C1 segment of cervical spinal cord (tissue), 14 donors: ENCODE measurements around the gene SLC35F4.
"Not testable (repeated sequence)": the region's sequence is repeated elsewhere in the genome, so short reads cannot be mapped to it uniquely, and the experiment has no call there.

Source experiments
- DNase-seq, 14 donors: peaks; one replicate each; lab custom pipeline; 2025; lab: John Stamatoyannopoulos, UW

The SLC35F4 gene

DNA sequence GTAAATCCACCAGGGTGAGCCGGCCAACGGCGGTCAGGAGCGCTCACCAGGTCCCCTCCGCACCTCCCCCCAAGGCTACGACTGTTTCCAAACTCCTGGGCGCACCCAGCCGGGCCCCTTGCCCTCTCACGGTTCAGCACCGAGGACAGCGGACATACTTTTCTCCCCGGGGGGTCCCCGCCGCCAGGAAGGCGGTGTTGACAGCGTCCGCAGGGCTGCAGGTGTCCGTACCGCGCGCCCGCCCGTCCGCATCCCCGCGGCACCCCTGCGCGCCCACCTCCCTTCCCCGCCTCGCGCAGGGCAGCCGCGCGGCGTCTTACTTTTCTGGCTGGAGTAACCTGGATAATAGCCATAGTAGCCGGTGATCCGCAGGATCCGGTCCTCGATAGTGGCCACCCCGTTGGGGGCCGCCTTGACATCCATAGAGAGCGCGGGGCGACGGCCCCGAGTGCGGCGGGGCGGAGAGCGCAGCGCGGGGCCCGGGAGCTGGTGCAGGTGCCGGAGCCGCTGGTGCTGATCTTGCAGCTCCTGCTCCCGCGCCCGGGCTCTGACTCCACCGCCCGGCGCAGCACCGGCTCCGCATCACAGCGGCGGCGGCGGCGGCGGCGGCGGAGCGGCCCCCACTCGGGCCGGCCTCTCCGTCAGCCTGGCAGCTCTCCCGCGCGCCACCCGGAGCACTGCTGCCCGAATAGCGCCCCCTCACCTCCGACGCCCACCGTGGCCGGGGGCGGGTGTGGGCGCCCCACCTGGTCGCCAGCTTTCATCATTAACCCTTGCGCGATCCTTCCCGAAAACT lies at the start of gene SLC35F4:
Gene SLC35F4 (minus strand): TSS at position 690 of the 796 bp plus-strand sequence.
- peak in 1 of 14 donors; percentile 66 for DNase-seq

DNA sequence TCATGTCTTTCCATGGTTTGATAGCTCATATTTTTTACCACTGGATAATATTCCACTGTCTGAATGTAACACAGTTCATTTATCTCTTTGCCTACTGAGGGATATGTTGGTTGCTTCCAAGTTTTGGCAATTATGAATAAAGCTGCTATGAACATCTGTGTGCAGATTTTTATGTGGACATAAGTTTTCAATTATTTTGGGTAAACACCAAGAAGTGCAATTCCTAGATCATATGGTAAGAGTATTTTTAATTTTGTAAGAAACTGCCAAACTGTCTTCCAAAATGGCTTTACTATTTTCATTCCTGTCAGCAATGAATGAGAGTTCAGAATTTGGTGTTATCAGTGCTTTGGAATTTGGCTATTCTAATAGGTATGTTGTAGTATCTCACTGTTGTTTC lies 43.7 kb upstream of the SLC35F4 start:
- DNase-seq: no peak

DNA sequence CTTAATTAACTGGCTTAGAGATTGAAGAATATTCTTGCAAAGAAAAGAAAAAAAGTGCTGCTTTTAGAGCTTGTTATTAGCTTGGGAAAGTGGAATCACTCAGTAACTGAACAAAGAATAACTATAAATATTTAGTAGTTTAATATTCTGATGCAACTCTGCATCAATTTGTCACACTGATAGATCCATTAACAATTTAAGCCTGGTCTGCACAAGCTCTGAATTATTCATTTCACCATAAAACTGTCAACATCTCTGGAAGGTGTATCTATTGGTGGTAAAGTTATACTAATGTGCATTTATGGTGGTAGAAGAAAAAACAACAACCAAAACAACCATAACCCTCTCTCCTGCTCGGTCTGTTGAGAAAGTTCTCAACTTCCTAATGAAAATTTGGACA lies 38.1 kb upstream of the SLC35F4 start:
- DNase-seq: no peak

DNA sequence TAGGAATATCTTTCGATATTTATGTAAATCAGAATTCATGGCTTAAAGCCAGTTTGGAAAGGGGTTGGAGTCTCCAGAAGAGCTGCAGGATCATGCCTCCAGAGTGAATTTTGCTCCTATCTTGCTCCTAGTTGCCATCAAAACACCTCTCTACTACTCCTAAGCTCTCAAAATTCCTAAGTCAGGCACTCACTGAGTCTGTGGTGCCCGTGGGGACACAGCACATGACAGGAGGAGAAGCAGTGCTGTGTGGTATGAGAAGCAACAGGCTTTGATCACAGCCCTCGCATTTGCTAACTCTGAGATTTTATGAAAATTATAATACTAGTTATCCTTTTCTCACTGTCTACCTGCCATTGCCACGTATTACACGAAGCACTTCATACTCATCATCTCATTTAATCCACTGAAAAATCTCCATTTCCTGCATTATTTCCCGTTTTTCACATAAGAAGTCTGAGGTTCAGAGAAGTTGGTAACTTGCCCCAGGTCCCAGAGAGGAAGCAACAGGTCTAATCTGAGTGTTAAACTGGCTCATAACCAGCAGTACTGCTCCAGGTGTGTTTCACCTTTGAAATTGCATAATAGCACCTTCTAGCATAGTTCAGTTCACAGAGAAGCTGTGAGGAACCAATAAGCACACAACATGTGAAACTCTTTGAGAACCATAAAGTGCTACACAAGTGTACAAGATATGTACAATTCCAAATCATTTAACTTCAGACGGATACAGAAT lies 33.1 kb upstream of the SLC35F4 start:
- no peak for DNase-seq

DNA sequence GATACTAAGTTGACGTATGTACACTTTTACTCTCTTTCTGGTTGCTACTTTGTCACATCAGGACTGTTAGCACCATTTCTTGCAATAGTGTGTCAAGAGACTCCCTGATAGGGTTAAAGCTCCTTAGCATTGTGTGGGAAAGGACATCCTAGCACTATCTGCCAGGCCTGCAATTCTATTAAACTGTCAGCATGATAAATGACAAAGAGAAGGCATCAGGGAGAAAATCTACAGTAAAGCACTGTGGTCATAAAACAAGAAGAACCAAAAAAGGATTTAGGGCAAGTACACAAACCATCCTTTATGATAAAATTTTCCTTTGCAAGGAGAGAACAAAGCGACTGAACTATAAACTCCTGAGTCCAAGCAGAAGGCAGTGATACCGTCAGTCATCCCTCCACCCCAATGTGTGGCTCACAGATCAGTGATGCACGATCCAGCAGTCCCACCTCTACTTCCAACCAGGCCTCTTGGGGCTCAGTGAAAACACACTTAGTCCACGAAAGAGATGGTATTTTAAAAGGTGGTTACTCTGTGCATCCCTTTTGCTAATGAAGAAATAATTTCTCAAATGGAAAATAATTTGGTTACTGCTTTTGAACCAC lies 31.4 kb upstream of the SLC35F4 start:
- DNase-seq: no peak

DNA sequence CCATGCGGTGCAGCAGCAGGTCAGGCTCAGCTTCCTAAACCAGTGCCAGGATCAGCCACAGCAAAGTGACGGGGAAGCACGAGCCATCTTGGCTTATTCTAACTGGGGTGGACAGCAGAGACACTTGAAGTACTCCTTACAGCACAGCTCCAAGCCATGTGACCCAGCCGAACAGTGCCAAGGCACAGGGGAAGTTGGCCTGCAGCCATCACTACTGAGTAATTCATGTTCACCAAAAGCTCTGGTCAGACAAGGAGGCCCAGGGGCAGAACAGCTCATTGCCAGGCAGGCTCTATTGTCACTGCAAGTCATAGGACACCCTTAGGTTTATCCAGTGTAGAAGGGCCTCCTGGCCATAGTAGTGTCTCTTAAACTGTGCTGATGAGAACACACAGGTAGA lies 23.4 kb upstream of the SLC35F4 start:
- peak in 10 of 14 donors; percentile 13 to 99 (median 47) for DNase-seq

DNA sequence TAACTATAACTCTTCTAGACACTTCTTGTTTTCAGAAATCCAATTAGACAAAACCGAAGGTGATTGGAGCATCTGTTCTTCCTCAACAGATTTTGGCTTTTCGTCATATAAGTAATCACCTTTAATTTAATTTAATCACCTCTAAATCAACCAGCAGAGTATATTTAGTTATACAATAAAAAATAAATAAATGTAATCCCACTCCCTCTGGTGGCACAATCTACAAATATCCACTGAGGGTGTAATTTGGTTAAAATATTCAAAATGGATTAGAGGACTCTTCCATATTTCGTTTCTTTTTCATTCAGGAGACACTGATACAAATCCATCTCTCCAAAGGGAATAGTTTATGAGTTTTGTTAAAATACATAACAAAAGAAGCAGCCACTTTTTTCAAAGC lies 18.3 kb upstream of the SLC35F4 start:
- DNase-seq: no peak

DNA sequence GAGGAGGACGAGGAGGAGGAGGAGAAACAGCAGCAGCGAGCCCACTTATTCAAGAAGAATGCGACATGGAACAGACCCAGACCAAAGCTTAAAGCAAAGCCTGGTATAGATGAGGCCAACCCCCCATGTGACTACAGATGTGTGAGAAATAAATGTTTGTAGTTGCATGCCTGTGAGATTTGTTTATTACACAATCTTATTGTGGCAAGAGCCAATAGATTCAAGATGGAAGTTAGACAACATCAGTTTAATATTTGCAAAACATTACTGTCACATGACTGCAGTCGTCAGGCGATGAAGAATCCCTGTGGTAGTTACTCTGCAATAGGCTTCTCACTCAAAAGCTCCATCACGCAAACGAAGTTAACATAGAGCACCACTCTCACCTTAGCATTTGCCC lies 17.2 kb upstream of the SLC35F4 start:
- DNase-seq: no peak

DNA sequence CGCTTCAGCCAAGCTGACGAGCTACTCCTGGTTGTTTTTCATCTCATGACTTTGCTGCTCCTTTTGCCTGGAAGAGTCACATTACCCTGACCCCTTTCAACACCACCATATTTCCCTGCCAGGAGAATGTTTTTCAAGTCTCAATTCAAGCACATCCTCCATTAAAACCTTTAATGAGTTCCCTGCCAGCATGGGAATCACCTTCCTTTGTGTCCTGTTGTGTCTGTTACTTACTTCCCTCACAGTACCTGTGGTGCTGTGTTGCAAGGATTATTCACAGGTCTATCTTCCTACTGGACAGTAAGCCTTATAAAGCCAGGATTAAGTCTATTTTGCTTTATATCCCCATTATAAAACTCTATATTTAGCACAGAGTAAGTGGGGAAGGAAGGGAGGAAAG lies 13.6 kb upstream of the SLC35F4 start:
- DNase-seq: no peak

DNA sequence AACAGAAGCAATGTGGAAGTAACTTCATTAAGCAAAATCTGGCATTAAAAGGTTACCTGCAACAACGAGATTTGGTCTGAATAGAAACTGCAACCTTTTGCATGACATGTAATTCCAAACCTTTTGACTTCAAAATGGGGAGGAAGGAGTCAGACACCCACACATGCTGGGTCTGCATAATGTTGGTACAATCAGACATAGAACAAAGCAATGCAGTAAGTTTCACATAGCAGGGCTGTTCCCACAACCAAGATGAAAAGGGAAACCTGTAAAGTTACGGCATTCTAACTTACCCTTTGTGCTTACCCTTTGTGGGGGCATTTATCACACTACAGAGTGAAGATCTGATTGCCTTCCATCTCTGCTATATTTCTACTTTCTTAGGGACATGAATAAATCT lies 10.1 kb upstream of the SLC35F4 start:
- no peak for DNase-seq

DNA sequence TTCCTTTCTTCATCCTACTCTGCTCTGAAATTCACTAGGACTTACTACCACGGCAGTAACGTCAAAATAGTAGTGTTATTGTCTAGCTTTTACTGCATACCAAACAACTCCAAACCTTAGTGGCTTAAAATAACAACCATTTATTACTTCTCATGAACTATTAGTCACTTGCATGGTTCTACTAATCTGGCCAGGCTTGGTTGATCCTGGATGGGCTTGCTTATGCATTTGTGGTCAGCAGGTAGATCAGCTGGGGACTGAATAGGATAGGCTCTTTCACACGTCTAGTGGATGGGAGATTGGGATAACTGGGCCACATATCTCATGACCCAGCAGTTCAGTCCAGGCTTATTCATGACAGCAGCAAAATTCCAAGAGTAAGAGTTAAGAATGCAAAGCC lies 9.4 kb upstream of the SLC35F4 start:
- DNase-seq: no peak

DNA sequence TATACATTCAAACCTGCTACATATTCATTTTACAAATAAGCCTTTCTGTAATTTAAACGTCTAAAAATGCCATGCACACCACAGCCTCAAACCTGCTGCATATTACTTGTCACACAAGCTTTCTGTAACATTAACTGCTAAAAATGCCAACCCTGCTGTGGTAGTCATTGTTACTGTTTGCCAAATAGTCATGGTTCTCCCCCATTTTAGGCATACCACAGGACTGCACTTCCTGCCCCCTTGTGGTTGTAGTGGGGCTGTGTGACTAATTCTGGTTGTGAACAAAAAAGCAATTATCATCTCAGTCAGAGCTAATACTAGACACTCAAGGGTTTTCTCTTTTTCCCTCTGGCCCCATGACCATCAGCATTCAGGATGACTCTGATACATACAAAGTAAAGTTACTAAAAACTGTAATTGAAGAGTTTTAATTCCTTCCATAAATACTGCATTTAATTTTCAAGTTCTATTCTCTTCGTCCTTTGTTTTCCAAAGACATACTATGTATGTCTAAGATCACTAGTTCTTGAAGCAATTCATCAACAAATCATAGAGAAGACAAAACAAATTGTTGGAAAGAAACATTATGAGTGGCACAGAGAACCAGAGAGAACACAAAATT lies 5.7 kb upstream of the SLC35F4 start:
- DNase-seq: peak in 1 of 14 donors; percentile 42

DNA sequence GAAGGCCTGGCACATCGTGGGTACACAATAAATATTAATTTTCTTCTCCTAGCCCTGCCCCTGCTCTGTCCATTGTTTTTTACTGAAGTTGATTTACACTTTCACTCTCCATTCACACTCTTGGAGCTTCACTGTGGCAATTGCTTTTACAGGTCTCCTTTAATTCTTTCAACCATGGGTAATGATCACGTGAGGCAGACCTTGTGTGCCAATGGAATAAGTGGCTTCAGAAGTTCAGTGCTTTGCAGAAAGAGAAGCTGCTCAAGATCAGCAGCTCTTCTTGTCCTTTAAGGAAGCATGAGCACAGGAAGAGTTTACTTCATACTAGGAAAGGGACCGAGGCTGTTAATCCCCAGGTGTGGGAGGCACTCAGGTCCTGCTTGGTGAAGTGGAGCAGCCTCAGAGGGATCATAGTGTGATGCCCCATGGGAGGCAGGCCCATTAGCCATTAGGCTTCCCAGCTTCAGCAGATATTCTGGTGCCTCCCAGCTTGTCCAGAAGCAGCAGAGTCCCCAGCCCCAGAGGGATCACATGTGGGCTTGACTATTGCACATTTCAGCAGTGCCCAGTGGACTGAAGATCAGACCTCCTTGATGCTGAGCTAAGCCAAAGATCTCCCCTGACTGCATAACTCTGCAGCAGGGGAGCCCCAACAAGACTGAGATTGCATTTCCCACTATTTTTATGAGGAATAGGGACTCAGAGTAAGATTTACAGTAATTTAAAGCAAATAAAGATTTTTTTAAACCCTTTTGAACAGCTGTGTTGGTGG lies 5.0 kb upstream of the SLC35F4 start:
- no peak for DNase-seq

DNA sequence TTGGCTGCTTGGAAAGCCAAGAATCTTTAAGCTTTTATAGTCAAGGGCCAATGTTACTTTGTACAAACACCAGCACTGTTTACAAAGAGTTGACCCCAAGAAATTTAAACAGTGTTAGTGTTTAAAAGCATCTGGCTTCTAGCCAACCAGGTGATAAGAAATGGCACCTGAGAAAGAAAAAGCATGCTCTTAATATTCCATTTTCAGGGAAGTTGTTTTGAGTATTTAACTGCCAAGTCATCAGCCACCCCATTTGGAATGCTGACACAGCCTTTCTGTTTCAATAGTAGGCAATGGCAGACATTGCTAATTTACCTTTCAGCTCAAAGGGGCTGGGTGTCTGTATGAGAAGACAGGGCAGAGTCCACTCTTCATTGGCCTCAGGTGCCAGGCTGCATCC lies 3.7 kb upstream of the SLC35F4 start:
- DNase-seq: no peak

DNA sequence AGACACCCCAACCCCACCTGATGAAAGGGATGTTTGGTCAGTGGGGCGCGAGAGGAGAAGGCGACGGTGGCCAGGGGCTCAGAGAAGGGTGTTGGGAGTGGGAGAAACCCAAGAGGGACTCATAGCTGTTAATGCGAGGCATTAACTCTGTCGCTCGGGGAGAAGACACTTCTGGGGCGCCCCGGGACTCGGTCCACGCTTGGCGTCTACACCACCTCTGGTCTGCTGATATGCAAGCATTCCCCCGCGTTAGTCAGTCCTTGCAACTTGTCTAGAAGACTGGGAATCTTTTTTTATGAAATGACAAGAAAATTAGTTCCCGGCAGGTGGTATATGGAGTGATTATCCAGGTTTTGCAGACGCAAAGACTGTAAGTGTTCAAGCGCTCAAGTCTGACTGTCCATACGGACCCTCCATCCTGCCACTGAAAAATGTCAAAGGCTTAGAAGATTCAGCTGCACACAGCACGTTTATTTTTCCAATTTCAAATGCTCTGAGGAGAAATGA lies 360 bp upstream of the SLC35F4 start:
- peak in 1 of 14 donors; percentile 69 for DNase-seq

DNA sequence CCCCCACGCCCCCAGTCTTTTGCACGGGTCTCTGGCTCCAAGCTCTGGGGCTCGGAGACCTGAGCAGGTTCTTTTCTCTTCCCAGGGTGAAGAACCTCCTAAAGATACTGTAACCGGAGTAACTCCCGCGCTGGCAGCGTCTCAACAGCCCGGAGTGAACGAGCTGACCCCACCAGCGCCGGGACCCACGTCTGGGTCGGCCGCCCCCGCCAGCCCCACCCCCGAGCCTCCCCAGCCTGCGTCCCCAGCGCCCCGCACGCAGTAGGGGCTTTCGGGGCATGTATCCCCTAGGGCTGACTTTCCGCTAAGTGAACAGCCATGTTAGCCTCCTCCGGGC lies 858 bp downstream of the SLC35F4 start:
- peak in 1 of 14 donors; percentile 66 for DNase-seq

DNA sequence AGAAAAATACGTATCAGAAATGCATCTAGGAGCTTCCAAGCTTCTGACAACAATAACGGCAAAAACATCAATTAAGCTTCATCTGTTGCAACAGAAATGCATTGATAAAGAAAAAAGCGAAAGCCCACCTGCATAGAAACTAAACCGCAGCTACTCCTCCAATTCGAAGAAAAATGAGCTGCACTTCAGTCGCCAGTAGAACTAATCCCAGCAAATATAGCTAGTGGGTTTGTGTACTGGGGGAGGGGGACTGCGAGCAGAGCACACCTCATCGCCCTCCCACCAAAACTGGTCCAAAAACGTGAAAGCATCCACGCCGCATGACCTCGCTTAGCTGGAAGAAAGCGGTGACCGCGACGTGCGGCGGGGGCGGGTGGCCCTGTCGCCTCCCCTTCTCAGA lies 1.2 kb downstream of the SLC35F4 start:
- peak in 1 of 14 donors; percentile 57 for DNase-seq

DNA sequence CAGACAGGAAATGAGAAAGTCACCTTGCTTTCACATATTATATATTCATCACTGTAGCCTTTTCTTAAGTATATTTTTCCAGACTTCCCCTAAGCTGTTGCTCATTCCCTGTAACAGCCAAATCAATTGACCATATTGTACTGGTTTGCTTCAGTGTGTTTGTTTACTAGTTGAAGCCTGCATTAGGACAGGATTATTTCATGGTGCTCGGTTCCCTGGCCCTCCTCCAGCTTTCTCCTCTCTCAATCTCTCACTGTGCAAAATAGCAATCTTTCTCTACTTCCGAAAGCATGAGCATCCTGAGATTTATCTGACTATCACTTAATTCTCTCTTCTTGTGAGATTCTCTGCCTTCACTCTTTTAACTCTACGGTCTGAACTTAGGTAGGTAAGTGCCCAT lies 2.4 kb downstream of the SLC35F4 start:
- peak in 1 of 14 donors; percentile 86 for DNase-seq

DNA sequence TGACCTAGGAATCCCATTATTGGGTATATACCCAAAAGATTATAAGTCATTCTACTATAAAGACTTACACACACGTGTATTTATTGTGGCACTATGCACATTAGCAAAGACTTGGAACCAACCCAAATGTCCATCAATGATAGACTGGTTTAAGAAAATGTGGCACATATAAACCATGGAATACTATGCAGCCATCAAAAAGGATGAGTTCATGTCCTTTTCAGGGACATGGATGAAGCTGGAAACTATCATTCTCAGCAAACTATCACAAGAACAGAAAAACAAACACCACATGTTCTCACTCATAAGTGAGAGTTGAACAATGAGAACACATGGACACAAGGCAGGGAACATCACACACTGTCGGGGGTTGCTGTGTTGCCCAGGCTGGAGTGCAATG lies 10.2 kb downstream of the SLC35F4 start:
- not testable (repeated sequence) for DNase-seq

DNA sequence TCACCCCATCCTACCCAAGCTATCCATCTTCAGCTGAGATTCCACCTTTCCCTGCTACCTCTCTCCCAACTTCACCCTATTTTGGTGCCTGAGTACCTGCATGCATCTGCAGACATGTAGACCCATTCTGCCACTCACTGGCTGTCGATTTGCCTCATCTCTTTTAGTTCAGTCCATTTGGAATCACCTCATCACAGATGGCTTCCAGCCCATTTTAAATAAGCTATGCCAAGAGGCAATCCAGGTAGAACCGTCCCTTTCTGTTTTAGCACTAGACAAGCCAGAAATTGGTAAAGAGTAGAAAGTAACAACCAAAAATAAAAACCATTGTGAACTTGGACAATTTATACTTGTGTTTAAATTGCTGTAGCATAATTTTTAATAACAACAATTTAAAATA lies 11.3 kb downstream of the SLC35F4 start:
- peak in 1 of 14 donors; percentile 56 for DNase-seq

DNA sequence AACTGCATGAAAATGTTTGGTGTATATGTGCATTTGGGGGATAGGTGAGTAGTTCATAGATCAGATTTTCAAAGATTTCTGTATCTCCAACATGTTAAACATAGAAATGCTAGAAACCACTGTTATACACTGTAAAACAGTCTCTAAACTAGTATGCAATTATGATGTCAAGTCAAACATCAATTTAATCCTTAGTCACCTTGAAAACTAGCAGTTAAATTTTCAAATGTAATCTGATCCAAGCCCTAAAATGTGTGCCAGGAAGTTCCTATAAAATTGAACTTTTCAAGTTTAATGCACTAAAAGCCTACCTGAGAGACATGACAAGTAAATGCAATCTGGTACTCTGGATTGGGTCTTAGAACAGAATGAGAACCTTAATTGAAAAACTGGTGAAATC lies 14.5 kb downstream of the SLC35F4 start:
- DNase-seq: no peak
